Measurements from ENCODE around the gene SBK1.

Gene SBK1

DNA sequence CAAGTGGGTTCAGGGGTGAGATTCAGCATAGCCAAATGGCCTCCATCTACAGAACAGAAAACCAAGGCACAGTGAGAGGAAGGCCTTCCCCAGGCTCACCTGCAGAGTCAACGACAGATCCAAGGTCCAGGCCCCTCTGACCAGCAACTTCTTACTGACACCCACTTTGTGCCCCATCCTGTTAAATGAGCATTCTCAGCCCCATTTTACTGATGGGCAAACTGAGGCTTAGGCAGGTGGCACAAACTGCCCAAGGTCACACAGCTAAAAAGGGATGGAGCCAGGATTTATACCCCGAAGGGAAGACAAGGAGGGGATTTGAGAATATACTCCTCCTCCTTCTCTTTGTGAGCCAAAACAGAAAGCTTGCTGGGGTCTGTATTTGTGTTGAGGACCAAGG is 9.3 kb downstream of the SBK1 start:
- Histone ChIP-seq H3K9me3 (ENCODE audit: insufficient read depth, low read depth, low read length) (no peaks in the 10 kb centered on the region), H3K27me3 (ENCODE audit: insufficient read depth, low read length, poor library complexity, severe bottlenecking) (no peaks in the 10 kb centered on the region), H2AFZ (ENCODE audit: low read length) (no peak overlapping the region), H3K79me2 (ENCODE audit: insufficient read depth, low read length) (no peaks in the 10 kb centered on the region), H3K9me2 (replicated peaks; ENCODE audit: low read depth, low read length) (no peaks in the 10 kb centered on the region), H3K9ac (ENCODE audit: low read depth, low read length, poor library complexity, severe bottlenecking) (no peak overlapping the region), H3K4me2 (ENCODE audit: low read depth, low read length, poor library complexity, severe bottlenecking) (no peak overlapping the region), H3K4me3 (ENCODE audit: low read length, poor library complexity, severe bottlenecking) (no peak overlapping the region), H3K4me1 (ENCODE audit: insufficient read depth, low read length, poor library complexity, severe bottlenecking) (no peaks in the 10 kb centered on the region), H3F3A (ENCODE audit: low read depth) (no peaks in the 10 kb centered on the region), H3K36me3 (ENCODE audit: insufficient read depth, low read length) (no peaks in the 10 kb centered on the region), H4K20me1 (ENCODE audit: insufficient read depth, low read length, poor library complexity, severe bottlenecking) (no peaks in the 10 kb centered on the region)
- TF ChIP-seq, protein P1, sequence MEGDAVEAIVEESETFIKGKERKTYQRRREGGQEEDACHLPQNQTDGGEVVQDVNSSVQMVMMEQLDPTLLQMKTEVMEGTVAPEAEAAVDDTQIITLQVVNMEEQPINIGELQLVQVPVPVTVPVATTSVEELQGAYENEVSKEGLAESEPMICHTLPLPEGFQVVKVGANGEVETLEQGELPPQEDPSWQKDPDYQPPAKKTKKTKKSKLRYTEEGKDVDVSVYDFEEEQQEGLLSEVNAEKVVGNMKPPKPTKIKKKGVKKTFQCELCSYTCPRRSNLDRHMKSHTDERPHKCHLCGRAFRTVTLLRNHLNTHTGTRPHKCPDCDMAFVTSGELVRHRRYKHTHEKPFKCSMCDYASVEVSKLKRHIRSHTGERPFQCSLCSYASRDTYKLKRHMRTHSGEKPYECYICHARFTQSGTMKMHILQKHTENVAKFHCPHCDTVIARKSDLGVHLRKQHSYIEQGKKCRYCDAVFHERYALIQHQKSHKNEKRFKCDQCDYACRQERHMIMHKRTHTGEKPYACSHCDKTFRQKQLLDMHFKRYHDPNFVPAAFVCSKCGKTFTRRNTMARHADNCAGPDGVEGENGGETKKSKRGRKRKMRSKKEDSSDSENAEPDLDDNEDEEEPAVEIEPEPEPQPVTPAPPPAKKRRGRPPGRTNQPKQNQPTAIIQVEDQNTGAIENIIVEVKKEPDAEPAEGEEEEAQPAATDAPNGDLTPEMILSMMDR (conservative IDR thresholded peaks at IDR 0.05; ENCODE audit: low read length) = no peak
- TF ChIP-seq EZH2phosphoT487 (IDR thresholded peaks at IDR 0.05; ENCODE audit: borderline replicate concordance) = no peak

GRCh38 chr16:28303132-28303531 is 10.8 kb downstream of the SBK1 start:
- no peaks in the 10 kb centered on the region for H3K79me2 ChIP-seq (ENCODE audit: insufficient read depth, low read length)
- no peak overlapping the region for H3K4me2 ChIP-seq (ENCODE audit: low read depth, low read length, poor library complexity, severe bottlenecking)
- no peaks in the 10 kb centered on the region for H3K9me2 ChIP-seq (replicated peaks; ENCODE audit: low read depth, low read length)
- no peaks in the 10 kb centered on the region for H3K4me1 ChIP-seq (ENCODE audit: insufficient read depth, low read length, poor library complexity, severe bottlenecking)
- H3K9me3 ChIP-seq (ENCODE audit: insufficient read depth, low read depth, low read length) = no peaks in the 10 kb centered on the region
- H3K36me3 ChIP-seq (ENCODE audit: insufficient read depth, low read length) = no peaks in the 10 kb centered on the region
- H3K9ac ChIP-seq (ENCODE audit: low read depth, low read length, poor library complexity, severe bottlenecking) = no peak overlapping the region
- H4K20me1 ChIP-seq (ENCODE audit: insufficient read depth, low read length, poor library complexity, severe bottlenecking) = no peaks in the 10 kb centered on the region
- no peak overlapping the region for H3K4me3 ChIP-seq (ENCODE audit: low read length, poor library complexity, severe bottlenecking)
- no peaks in the 10 kb centered on the region for H3K27me3 ChIP-seq (ENCODE audit: insufficient read depth, low read length, poor library complexity, severe bottlenecking)
- no peak overlapping the region for H2AFZ ChIP-seq (ENCODE audit: low read length)
- H3F3A ChIP-seq (ENCODE audit: low read depth) = no peaks in the 10 kb centered on the region
- TF ChIP-seq, protein P1 (conservative IDR thresholded peaks at IDR 0.05; ENCODE audit: low read length) = no peak
- no peak for TF ChIP-seq EZH2phosphoT487 (IDR thresholded peaks at IDR 0.05; ENCODE audit: borderline replicate concordance)

DNA sequence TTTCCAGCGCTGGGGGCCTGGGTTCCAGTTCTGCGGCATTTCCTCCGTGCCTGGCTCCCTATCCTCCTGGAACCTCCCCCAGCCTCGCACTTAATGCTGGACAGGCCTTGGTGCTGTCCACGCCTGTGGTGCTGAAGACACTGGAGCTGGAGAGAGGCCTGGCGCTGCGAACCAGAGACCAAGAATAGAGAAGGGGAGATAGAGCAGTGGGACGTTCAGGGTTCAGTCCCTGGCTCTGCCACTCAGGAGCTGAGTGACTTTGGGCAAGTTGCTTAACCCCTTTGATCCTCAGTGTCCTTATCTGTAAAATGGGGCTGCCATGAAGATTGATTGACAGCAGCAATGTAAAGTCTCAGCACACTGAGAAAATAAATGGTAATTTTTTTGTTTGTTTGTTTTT is 11.9 kb downstream of the SBK1 start:
- Histone ChIP-seq H3K36me3 (ENCODE audit: insufficient read depth, low read length) (no peaks in the 10 kb centered on the region), H3K9me3 (ENCODE audit: insufficient read depth, low read depth, low read length) (no peaks in the 10 kb centered on the region), H3K9ac (ENCODE audit: low read depth, low read length, poor library complexity, severe bottlenecking) (no peak overlapping the region), H2AFZ (ENCODE audit: low read length) (no peak overlapping the region), H3K79me2 (ENCODE audit: insufficient read depth, low read length) (no peaks in the 10 kb centered on the region), H3F3A (ENCODE audit: low read depth) (no peaks in the 10 kb centered on the region), H3K4me3 (ENCODE audit: low read length, poor library complexity, severe bottlenecking) (no peak overlapping the region), H3K4me2 (ENCODE audit: low read depth, low read length, poor library complexity, severe bottlenecking) (no peak overlapping the region), H3K27me3 (ENCODE audit: insufficient read depth, low read length, poor library complexity, severe bottlenecking) (no peaks in the 10 kb centered on the region), H4K20me1 (ENCODE audit: insufficient read depth, low read length, poor library complexity, severe bottlenecking) (no peaks in the 10 kb centered on the region), H3K9me2 (replicated peaks; ENCODE audit: low read depth, low read length) (no peaks in the 10 kb centered on the region), H3K4me1 (ENCODE audit: insufficient read depth, low read length, poor library complexity, severe bottlenecking) (no peaks in the 10 kb centered on the region)
- TF ChIP-seq, protein P1 (conservative IDR thresholded peaks at IDR 0.05; ENCODE audit: low read length) = no peak
- no peak for TF ChIP-seq EZH2phosphoT487 (IDR thresholded peaks at IDR 0.05; ENCODE audit: borderline replicate concordance)
